ENCODE measurements around the gene RAPGEF4.

GRCh38 chr2:172833898-172834297, 98.3 kb downstream of the RAPGEF4 start:
- no peak for TF ChIP-seq EZH2 (IDR thresholded peaks at IDR 0.05)
- TF ChIP-seq POLR2AphosphoS5 (IDR thresholded peaks at IDR 0.05; ENCODE audit: borderline replicate concordance, low read depth, low read length) = no peak

All from SK-N-MC (cell line).